Measurements from ENCODE around the gene ZIM2.

GRCh38 chr19:56842412-56842811, 1.9 kb upstream of the ZIM2 start:
- TF ChIP-seq CTCF (IDR thresholded peaks at IDR 0.05; ENCODE audit: insufficient read depth, low read length) (no peak), POLR2AphosphoS5 (IDR thresholded peaks at IDR 0.05; ENCODE audit: low read depth) (no peak)

All from HL-60 (cell line).